Activated naive CD8-positive, alpha-beta T cell (primary cell): ENCODE data around the gene CCDC3.
"Not testable (repeated sequence)": the region's sequence is repeated elsewhere in the genome, so short reads cannot be mapped to it uniquely, and the experiment has no call there.

Experiments
- H3K27ac Mint-ChIP-seq: one replicate; pipeline ENCODE4 v1.8.0; 2021; ENCODE audit warnings: mixed read lengths
- H3K27me3 Mint-ChIP-seq: one replicate; pipeline ENCODE4 v1.8.0; 2021; ENCODE audit warnings: mixed read lengths
- H3K36me3 Mint-ChIP-seq: one replicate; pipeline ENCODE4 v1.8.0; 2021; ENCODE audit warnings: mixed read lengths
- H3K4me1 Mint-ChIP-seq: one replicate; pipeline ENCODE4 v1.8.0; 2021; ENCODE audit warnings: low read depth, mixed read lengths
- H3K4me3 Mint-ChIP-seq: one replicate; pipeline ENCODE4 v1.8.0; 2021; ENCODE audit warnings: mild to moderate bottlenecking, mixed read lengths
- H3K9me3 Mint-ChIP-seq: one replicate; pipeline ENCODE4 v1.8.0; 2021; ENCODE audit warnings: low read depth, mixed read lengths

Gene CCDC3

DNA sequence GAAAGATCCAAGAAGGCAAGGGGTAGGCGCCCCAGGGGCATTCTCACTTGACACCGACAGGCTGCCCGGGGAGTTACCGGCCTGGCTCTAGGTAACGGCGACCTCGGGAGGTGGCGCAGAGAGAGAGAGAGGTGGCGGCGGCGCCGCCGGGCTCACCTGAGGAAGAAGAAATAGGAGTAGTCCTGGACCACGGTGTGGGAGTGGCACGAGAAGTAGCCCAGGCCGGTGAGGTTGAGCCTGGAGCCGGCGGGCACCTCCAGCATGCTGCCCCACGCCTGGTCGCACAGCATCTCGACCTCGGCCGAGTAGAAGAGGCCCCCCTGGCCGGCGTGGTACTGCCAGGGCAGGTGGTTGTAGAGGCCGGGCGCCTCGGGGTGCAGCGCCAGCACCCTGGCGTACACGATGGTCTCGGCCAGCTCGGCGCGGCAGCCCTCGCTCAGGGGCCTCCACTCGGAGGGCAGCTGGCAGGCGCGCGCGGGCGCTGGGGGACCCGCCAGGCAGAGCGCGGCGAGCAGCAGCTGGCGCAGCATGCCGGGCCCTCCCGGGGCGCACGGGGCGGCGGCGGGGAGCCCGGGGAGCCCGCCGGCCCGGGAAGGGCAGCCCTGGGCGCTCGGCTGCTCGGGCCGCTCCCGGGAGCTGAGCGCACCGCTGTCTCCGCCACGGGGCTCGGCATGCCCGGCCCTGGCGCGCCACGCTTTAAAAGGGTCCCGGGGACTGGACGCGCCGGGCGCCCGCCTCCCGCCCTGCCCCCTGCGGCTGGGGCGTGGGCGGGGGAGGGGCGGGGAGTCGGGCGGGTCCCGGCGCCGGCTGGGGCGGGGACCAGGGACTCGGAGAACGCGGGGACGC, at the start of gene CCDC3:
TSS of gene CCDC3 (minus strand) at position 673 of the 846 bp plus-strand sequence. CDS start at position 530, 143 bp downstream.
- Mint-ChIP-seq H3K27ac (no peak within 1 kb of the TSS), H3K36me3 (no peaks in the 10 kb centered on the region), H3K27me3 (peaks cover 43% of the 10 kb centered on the region), H3K4me1 (peaks cover 13% of the 10 kb centered on the region), H3K4me3 (peak within 1 kb of the TSS; percentile 38), H3K9me3 (no peaks in the 10 kb centered on the region)

DNA sequence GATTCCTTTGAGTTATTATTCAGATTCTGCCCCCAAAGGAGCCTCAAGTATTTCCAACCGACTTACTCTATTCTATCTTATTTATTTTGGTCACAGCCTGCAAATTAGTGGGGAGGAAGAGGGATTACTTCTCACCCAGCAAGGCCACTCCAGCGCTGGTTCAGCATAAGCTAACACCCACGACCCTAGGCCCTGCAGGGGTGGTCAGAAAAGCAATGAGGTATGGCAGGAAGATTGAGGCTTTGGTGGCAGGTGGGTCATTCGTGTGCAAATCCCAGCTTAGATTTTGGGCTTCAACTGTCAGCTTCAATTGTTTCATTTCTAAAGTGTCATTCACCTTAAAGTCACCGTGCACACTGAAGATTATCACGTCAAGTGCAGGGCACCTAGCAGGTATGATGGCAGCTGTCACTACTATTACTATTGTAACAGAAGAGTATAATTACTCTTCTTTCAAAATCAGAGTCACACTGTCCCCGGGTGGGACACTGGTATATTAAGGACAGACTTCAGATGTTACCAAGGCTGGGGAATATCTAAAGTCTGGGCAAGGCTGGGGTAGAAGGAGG, 49.7 kb upstream of the CCDC3 start:
- Mint-ChIP-seq H3K27me3 (peaks cover 1% of the 10 kb centered on the region), H3K9me3 (no peaks in the 10 kb centered on the region), H3K36me3 (no peaks in the 10 kb centered on the region), H3K4me1 (no peaks in the 10 kb centered on the region), H3K27ac (no peak overlapping the region), H3K4me3 (no peak overlapping the region)

DNA sequence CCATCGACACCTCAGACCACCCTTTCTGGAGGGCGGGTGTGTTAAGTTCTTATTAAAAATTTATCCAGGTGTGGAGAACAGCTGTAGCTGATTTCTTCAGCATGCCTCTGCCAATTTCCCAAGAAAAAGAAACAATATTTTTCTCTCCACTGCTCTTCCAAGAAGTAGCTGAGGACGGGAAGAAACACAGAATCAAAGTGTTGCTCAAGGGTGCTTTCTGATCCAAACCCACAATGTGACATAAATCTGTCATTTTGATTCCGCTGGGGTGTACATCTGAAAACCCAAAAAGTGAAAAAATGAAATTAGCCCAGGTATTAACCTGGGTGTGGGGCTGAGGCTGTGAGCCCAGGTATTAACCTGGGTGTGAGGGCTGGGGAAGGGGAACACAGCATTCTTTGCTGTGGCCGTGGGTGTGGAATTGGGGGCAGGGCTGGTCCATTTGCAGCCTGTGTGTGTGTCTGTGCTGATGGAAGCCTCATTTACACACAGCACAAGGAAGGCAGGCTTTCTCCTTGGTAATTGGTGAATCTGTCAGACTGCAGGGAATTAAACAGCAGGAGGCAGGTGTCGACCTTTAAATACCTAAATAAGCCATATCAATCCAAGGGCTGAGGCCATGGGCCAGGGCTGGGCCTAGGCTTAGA, 48.4 kb upstream of the CCDC3 start:
- Mint-ChIP-seq H3K4me1 (no peaks in the 10 kb centered on the region), H3K36me3 (no peaks in the 10 kb centered on the region), H3K4me3 (no peak overlapping the region), H3K9me3 (no peaks in the 10 kb centered on the region), H3K27ac (no peak overlapping the region), H3K27me3 (peaks cover 1% of the 10 kb centered on the region)

DNA sequence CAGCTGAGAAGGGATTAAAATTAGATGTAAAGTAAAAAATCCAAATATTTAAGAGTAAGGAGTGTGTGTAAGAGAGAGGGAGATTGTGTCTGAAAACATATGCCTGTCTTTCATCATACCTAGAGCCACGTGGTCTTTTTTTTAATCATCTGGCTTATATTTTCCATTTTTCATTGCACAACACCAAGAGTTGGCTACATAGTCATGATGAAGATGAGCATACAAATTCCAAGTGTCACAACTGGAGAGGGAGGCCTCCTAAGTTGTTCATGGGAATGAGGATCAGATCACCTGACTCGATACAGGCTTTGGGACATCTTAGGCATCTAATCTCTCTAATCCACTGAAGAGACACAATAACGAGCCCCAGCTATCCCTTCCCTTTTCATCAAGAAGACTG, 47.2 kb upstream of the CCDC3 start:
- no peaks in the 10 kb centered on the region for H3K36me3 Mint-ChIP-seq
- H3K4me3 Mint-ChIP-seq = no peak overlapping the region
- H3K27me3 Mint-ChIP-seq = peaks cover 1% of the 10 kb centered on the region
- no peaks in the 10 kb centered on the region for H3K4me1 Mint-ChIP-seq
- H3K27ac Mint-ChIP-seq = no peak overlapping the region
- no peaks in the 10 kb centered on the region for H3K9me3 Mint-ChIP-seq

DNA sequence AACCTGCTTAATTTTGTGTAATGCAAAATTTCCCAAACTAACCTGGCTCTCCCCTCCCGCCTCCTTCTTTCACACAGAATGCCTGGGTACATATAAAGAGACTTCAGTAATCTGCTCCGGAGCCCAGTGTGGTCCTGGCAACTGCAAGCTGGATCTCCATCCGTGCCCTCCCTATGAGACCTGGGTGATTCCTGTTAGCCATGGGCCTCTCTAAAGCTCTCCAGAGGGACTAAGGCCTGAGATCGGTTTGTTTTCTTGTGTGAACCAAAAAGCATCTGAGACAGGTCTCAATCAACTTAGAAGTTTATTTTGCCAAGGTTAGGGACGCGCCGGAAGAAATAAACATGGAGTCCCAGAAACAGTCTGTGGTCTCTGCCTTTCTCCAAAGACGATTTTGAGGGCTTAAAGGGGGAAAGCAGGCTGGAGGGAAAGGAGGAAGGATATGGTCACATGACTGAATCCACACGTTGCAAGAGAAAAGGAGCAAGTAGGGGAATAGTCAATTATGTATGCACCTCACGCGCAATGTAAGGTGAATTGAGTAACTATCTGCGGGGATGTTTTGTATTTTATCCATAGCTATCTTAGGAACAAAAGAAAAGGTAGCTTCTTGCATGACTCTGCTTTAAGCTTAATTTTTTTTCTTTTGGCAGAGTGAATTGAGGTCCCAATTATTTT, 46.2 kb upstream of the CCDC3 start:
- no peaks in the 10 kb centered on the region for H3K36me3 Mint-ChIP-seq
- no peak overlapping the region for H3K4me3 Mint-ChIP-seq
- H3K27ac Mint-ChIP-seq = no peak overlapping the region
- no peaks in the 10 kb centered on the region for H3K4me1 Mint-ChIP-seq
- no peaks in the 10 kb centered on the region for H3K9me3 Mint-ChIP-seq
- H3K27me3 Mint-ChIP-seq = peaks cover 1% of the 10 kb centered on the region

DNA sequence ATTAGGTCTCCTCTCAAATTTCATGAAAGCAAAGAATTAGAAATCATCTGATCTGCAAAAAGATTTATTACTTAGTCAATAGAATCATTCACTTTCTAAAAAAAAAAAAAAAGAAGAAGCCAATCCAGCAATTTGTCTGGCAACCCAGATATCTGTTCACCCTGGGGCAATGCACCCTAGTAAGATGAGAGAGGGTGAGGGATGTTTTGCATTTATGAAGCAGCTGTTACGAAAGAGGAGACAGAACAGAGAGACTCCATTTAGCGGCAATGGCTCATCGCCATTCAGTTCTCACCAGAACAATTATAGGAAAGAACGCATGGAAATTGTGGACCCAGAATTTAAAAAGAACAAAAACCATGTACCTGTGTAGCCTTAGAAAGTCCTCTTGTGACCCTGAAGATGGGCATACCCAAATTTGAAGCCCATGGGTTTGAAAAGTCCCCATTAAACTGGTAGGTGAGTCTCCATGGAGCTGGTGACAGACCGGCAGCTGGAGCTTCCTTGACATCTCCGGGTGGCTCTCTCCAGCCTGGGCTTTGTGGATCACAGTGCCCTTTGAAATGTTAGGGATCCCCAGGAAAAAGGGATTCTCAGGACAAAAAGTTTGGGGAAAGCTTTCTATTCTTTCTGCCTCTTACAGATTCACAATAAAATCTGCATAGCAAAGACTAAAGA, 45.5 kb upstream of the CCDC3 start:
- H3K27me3 Mint-ChIP-seq = peaks cover 2% of the 10 kb centered on the region
- no peaks in the 10 kb centered on the region for H3K9me3 Mint-ChIP-seq
- no peaks in the 10 kb centered on the region for H3K4me1 Mint-ChIP-seq
- no peak overlapping the region for H3K27ac Mint-ChIP-seq
- H3K36me3 Mint-ChIP-seq = no peaks in the 10 kb centered on the region
- H3K4me3 Mint-ChIP-seq = no peak overlapping the region

DNA sequence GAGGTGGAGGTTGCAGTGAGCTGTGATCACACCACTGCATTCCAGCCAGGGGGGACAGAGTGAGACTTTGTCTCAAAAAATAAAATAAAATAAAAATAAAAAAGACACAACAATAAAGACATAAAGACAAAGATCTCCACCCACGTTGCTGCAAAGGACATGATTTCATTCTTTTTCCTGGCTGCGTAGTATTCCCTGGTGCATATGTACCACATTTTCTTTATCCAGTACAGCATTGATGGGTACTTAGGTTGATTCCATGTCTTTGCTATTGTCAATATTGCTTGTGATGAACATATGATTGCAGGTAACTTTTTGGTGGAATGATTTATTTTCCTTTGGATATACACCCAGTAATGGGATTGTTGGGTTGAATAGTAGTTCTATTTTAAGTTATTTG, 42.0 kb upstream of the CCDC3 start:
- Mint-ChIP-seq H3K27ac (no peak overlapping the region), H3K4me1 (no peaks in the 10 kb centered on the region), H3K36me3 (no peaks in the 10 kb centered on the region)

DNA sequence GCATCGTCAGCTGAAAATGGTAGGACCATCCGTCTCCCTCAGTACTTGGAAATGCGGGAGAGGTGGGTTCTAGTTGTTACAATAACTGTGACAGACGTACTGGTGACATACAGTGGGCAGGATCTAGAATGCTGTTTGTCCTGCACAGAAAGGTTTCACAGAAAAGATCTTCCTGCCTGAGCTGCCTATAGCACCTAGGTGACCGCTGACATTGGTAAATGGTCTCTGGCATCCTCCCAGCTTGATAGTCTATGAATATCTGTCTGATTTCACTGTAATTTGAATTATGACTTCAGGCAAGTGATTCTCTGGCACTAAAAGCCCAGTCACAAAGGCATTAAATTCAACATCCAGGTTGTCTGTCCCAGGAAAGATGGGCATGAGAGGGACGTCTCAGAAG, 38.2 kb upstream of the CCDC3 start:
- Mint-ChIP-seq H3K36me3 (no peaks in the 10 kb centered on the region), H3K4me1 (no peaks in the 10 kb centered on the region), H3K4me3 (no peak overlapping the region), H3K27me3 (peaks cover 4% of the 10 kb centered on the region), H3K27ac (no peak overlapping the region), H3K9me3 (no peaks in the 10 kb centered on the region)

More for the DNA sequence above, 42.0 kb upstream of the CCDC3 start:
- Mint-ChIP-seq H3K4me3 (no peak overlapping the region), H3K9me3 (no peaks in the 10 kb centered on the region), H3K27me3 (peaks cover 2% of the 10 kb centered on the region)

DNA sequence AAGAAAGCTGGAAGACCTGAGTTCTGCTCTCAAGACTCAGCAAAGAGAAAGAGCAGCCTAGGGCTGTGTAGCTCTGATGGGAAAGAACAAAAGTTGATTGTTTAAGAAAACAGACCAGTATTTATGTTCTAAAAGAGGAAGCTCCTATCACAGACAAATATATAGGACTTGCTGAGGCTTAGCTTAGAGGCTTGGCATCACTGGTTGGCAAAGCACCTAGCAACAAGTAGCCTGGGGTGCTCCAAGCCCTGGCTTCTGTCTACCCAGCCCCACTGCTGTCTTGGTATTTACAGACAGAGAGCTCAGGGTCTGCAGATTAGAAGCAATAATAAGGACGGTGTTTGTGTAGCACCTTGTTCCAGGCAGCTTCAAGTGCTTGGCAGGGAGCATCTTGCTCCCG, 36.9 kb upstream of the CCDC3 start:
- H3K4me3 Mint-ChIP-seq = no peak overlapping the region
- no peak overlapping the region for H3K27ac Mint-ChIP-seq
- no peaks in the 10 kb centered on the region for H3K36me3 Mint-ChIP-seq
- H3K27me3 Mint-ChIP-seq = peaks cover 4% of the 10 kb centered on the region
- no peaks in the 10 kb centered on the region for H3K4me1 Mint-ChIP-seq
- no peaks in the 10 kb centered on the region for H3K9me3 Mint-ChIP-seq

DNA sequence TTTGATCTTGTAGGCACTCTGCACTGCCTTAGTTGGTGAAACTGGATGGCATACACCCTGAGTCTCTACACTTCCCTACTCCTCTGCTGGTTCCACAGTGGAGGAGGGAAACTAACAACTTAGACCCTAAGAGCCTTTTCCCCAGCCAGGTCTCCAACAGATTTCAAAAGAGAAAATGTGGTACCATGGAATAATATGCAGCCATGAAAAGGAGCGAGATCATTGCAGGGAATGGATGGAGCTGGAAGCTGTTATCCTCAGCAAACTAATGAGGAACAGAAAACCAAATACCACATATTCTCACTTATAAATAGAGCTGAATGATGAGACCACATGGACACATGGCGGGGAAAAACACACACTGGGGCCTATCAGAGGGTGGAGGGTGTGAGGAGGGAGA, 36.3 kb upstream of the CCDC3 start:
- H3K27ac Mint-ChIP-seq = no peak overlapping the region
- peaks cover 4% of the 10 kb centered on the region for H3K27me3 Mint-ChIP-seq
- H3K4me3 Mint-ChIP-seq = no peak overlapping the region
- no peaks in the 10 kb centered on the region for H3K4me1 Mint-ChIP-seq
- H3K9me3 Mint-ChIP-seq = no peaks in the 10 kb centered on the region
- no peaks in the 10 kb centered on the region for H3K36me3 Mint-ChIP-seq

DNA sequence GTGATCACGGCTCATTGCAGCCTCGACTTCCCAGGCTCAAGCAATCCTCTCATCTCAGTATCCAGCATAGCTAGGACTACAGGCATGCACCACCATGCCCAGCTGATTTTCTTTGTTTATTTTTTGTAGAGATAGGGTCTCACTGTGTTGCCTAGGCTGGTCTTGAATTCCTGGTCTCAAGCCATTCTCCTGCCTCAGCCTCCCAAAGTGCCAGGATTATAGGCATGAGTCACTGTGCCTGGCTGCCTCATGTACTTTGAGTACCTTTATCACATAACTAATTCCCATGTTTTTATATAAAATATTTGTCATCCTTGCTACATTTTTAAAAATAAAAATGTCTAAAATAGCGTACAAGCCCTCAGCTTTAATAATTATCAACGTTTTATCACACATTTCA, 35.3 kb upstream of the CCDC3 start:
- Mint-ChIP-seq H3K9me3 (no peaks in the 10 kb centered on the region), H3K4me3 (no peak overlapping the region), H3K27ac (no peak overlapping the region), H3K27me3 (peaks cover 1% of the 10 kb centered on the region), H3K4me1 (no peaks in the 10 kb centered on the region), H3K36me3 (no peaks in the 10 kb centered on the region)

DNA sequence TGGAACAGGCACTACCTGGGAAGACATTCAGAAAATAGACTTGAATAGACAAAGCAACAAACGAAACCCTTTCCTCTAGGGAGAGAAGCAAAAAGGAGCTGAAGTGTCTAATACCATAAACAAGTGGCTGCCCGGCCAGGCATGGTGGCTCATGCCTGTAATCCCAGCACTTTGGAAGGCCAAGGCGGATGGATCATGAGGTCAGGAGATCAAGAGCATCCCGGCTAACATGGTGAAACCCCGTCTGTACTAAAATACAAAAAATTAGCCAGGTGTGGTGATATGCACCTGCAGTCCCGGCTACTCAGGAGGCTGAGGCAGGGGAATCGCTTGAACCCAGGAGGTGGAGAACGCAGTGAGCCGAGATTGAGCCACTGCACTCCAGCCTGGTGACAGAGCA, 34.2 kb upstream of the CCDC3 start:
- H3K36me3 Mint-ChIP-seq, H3K9me3 Mint-ChIP-seq, H3K4me3 Mint-ChIP-seq, H3K27ac Mint-ChIP-seq, H3K4me1 Mint-ChIP-seq, H3K27me3 Mint-ChIP-seq: not testable (repeated sequence)

DNA sequence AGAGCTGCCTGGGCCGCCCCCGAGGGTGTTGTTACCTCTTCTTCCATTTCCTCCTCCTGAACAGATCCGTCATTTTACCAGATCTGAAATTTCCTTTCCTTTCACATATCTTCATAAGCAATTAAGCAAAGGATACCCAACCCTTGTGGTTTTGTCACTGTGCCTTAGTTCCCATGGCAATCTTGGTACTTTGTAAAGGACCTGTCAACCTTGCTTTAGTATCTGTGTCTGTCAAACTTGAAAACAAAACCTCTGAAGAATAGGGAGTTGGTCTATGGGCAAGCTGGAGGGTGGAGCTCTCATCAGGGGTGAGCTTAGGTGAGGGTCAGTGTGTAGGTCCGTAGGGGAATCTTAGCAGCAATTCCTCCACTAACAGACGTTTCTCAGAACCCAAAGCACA, 25.4 kb upstream of the CCDC3 start:
- no peak overlapping the region for H3K4me3 Mint-ChIP-seq

DNA sequence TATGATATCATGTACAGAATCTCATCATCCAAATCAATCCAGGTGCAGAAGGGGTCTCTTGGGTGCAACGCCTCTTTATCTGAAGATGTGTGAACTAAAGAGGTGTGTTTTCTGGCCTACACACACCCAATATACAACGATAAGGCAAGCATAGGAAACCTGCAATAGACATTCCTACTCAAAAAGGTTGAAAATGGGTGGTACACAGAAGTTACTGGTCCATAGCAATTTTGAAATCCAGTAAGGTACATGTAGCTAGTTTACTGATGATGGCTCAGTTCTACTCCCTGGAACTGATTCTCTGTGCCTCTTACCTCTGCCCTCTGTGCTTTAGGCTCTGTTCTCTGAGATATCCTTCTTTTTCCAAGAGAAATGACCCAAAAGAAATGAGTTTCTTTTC, 22.2 kb upstream of the CCDC3 start:
- Mint-ChIP-seq H3K4me3 (no peak overlapping the region), H3K36me3 (peaks cover 6% of the 10 kb centered on the region), H3K4me1 (no peaks in the 10 kb centered on the region), H3K27ac (no peak overlapping the region), H3K9me3 (peaks cover 23% of the 10 kb centered on the region), H3K27me3 (peaks cover 17% of the 10 kb centered on the region)

More for the DNA sequence above, 25.4 kb upstream of the CCDC3 start:
- H3K27me3 Mint-ChIP-seq = peaks cover 15% of the 10 kb centered on the region
- no peak overlapping the region for H3K27ac Mint-ChIP-seq
- peaks cover 18% of the 10 kb centered on the region for H3K9me3 Mint-ChIP-seq
- no peaks in the 10 kb centered on the region for H3K4me1 Mint-ChIP-seq
- peaks cover 6% of the 10 kb centered on the region for H3K36me3 Mint-ChIP-seq
